Activated naive CD8-positive, alpha-beta T cell treated with anti-CD3 and anti-CD28 coated beads, Interleukin-2, amount 50 U/mL, for 24 hours (primary cell): ENCODE data around the gene PCF11.

Experiments
- ATAC-seq: fragments of 150-1000 bp; cut with Tn5 transposase; one replicate; pipeline ENCODE4 v1.10.0; 2021
- DNase-seq: peaks from one replicate; pipeline ENCODE4 v3.0.0; 2021
- H3K27ac Mint-ChIP-seq: one replicate; pipeline ENCODE4 v1.8.0; 2021; ENCODE audit warnings: mild to moderate bottlenecking, mixed read lengths
- H3K27me3 Mint-ChIP-seq: one replicate; pipeline ENCODE4 v1.8.0; 2021; ENCODE audit warnings: mixed read lengths
- H3K36me3 Mint-ChIP-seq: one replicate; pipeline ENCODE4 v1.8.0; 2021; ENCODE audit warnings: low read depth, mixed read lengths
- H3K4me1 Mint-ChIP-seq: one replicate; pipeline ENCODE4 v1.8.0; 2021; ENCODE audit warnings: mixed read lengths
- H3K4me3 Mint-ChIP-seq: one replicate; pipeline ENCODE4 v1.8.0; 2021; ENCODE audit warnings: mild to moderate bottlenecking, moderate library complexity, mixed read lengths
- H3K9me3 Mint-ChIP-seq: one replicate; pipeline ENCODE4 v1.8.0; 2021; ENCODE audit warnings: mixed read lengths

The PCF11 gene

DNA sequence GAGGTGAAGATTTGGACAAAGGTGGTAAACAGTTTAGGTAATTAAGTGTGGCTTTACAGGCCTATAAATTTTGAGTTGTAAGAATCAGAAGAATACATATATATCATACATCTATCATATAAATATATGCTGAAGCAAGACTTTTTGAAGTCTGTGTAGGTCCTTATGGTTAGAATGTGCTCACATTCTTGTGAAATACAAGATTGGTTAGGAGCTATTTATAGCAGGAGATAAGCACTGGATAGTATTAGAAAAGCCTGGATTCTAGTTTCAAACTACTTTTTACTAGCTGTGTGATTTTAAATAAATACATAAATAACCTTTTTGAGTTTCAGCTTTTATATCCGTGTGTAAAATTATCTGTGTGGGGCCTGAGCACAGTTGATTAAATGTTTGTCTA is 78.9 kb downstream of the PCF11 start:
- no peaks in the 10 kb centered on the region for H3K36me3 Mint-ChIP-seq
- H3K4me1 Mint-ChIP-seq: no peaks in the 10 kb centered on the region
- no peaks in the 10 kb centered on the region for H3K9me3 Mint-ChIP-seq
- H3K27me3 Mint-ChIP-seq: no peaks in the 10 kb centered on the region
- ATAC-seq (no peak), DNase-seq (no peak)
- H3K27ac Mint-ChIP-seq: no peak overlapping the region
- H3K4me3 Mint-ChIP-seq: no peak overlapping the region
